ENCODE results near the gene STRADA.

Gene STRADA

GRCh38 chr17:63741408-63742173, at the start of gene STRADA:
Gene STRADA (minus strand): TSS chr17:63741799. CDS start chr17:63728369, 13,430 bp downstream.
- H3K36me3 ChIP-seq (ENCODE audit: control insufficient read depth in 1 of 2, insufficient read depth in 2 of 2, low read length in 2 of 2), result peaks cover 8 to 13% of the 10 kb centered on the region in 2 donors
- peak within 1 kb of the TSS; percentile 91 for H3K4me3 ChIP-seq (ENCODE audit: low read depth in 1 of 2, low read length in 2 of 2)
- no peaks in the 10 kb centered on the region for H3K9me3 ChIP-seq (ENCODE audit: control insufficient read depth in 1 of 2, low read length in 2 of 2)
- peaks cover 6 to 10% of the 10 kb centered on the region in 2 donors for H3K4me1 ChIP-seq (ENCODE audit: control insufficient read depth in 1 of 2, insufficient read depth in 2 of 2, low read length in 2 of 2)
- peak within 1 kb of the TSS; percentile 85 to 96 for H3K9ac ChIP-seq (ENCODE audit: low read depth in 1 of 2, low read length in 2 of 2)
- peak within 1 kb of the TSS; percentile 94 for H3K27ac ChIP-seq (ENCODE audit: low read depth, low read length)
- no peaks in the 10 kb centered on the region for H3K27me3 ChIP-seq (ENCODE audit: control insufficient read depth in 1 of 2, insufficient read depth in 2 of 2, low read length in 2 of 2)

- Histone ChIP-seq H3K36me3 (ENCODE audit: control insufficient read depth in 1 of 2, insufficient read depth in 2 of 2, low read length in 2 of 2) (peaks cover 22 to 64% of the 10 kb centered on the region in 2 donors), H3K27me3 (ENCODE audit: control insufficient read depth in 1 of 2, insufficient read depth in 2 of 2, low read length in 2 of 2) (no peaks in the 10 kb centered on the region), H3K4me3 (ENCODE audit: low read depth in 1 of 2, low read length in 2 of 2) (no peak overlapping the region), H3K4me1 (ENCODE audit: control insufficient read depth in 1 of 2, insufficient read depth in 2 of 2, low read length in 2 of 2) (no peaks in the 10 kb centered on the region), H3K27ac (ENCODE audit: low read depth, low read length) (no peak overlapping the region), H3K9me3 (ENCODE audit: control insufficient read depth in 1 of 2, low read length in 2 of 2) (no peaks in the 10 kb centered on the region), H3K9ac (ENCODE audit: low read depth in 1 of 2, low read length in 2 of 2) (no peak overlapping the region)
These were observed 48.5 kb upstream of the STRADA start for GRCh38 chr17:63790057-63790456.

- H3K27ac ChIP-seq (ENCODE audit: low read depth, low read length), result no peak overlapping the region
- no peaks in the 10 kb centered on the region for H3K4me1 ChIP-seq (ENCODE audit: control insufficient read depth in 1 of 2, insufficient read depth in 2 of 2, low read length in 2 of 2)
- H3K4me3 ChIP-seq (ENCODE audit: low read depth in 1 of 2, low read length in 2 of 2), result no peak overlapping the region
- H3K36me3 ChIP-seq (ENCODE audit: control insufficient read depth in 1 of 2, insufficient read depth in 2 of 2, low read length in 2 of 2), result peaks cover 17 to 48% of the 10 kb centered on the region in 2 donors
- H3K9ac ChIP-seq (ENCODE audit: low read depth in 1 of 2, low read length in 2 of 2), result no peak overlapping the region
- no peaks in the 10 kb centered on the region for H3K9me3 ChIP-seq (ENCODE audit: control insufficient read depth in 1 of 2, low read length in 2 of 2)
- H3K27me3 ChIP-seq (ENCODE audit: control insufficient read depth in 1 of 2, insufficient read depth in 2 of 2, low read length in 2 of 2), result no peaks in the 10 kb centered on the region
These were observed 45.5 kb upstream of the STRADA start for GRCh38 chr17:63786971-63787711.

- H3K27ac ChIP-seq (ENCODE audit: low read depth, low read length), result no peak overlapping the region
- peaks cover 17 to 43% of the 10 kb centered on the region in 2 donors for H3K36me3 ChIP-seq (ENCODE audit: control insufficient read depth in 1 of 2, insufficient read depth in 2 of 2, low read length in 2 of 2)
- H3K4me1 ChIP-seq (ENCODE audit: control insufficient read depth in 1 of 2, insufficient read depth in 2 of 2, low read length in 2 of 2), result no peaks in the 10 kb centered on the region
- H3K9ac ChIP-seq (ENCODE audit: low read depth in 1 of 2, low read length in 2 of 2), result no peak overlapping the region
- H3K27me3 ChIP-seq (ENCODE audit: control insufficient read depth in 1 of 2, insufficient read depth in 2 of 2, low read length in 2 of 2), result no peaks in the 10 kb centered on the region
- no peaks in the 10 kb centered on the region for H3K9me3 ChIP-seq (ENCODE audit: control insufficient read depth in 1 of 2, low read length in 2 of 2)
- no peak overlapping the region for H3K4me3 ChIP-seq (ENCODE audit: low read depth in 1 of 2, low read length in 2 of 2)
These were observed 44.5 kb upstream of the STRADA start for GRCh38 chr17:63786117-63786516.

GRCh38 chr17:63785556-63785955, 44.0 kb upstream of the STRADA start:
- Histone ChIP-seq H3K9ac (ENCODE audit: low read depth in 1 of 2, low read length in 2 of 2) (no peak overlapping the region), H3K9me3 (ENCODE audit: control insufficient read depth in 1 of 2, low read length in 2 of 2) (no peaks in the 10 kb centered on the region), H3K27ac (ENCODE audit: low read depth, low read length) (no peak overlapping the region), H3K36me3 (ENCODE audit: control insufficient read depth in 1 of 2, insufficient read depth in 2 of 2, low read length in 2 of 2) (peaks cover 17 to 43% of the 10 kb centered on the region in 2 donors), H3K27me3 (ENCODE audit: control insufficient read depth in 1 of 2, insufficient read depth in 2 of 2, low read length in 2 of 2) (no peaks in the 10 kb centered on the region), H3K4me1 (ENCODE audit: control insufficient read depth in 1 of 2, insufficient read depth in 2 of 2, low read length in 2 of 2) (peaks cover 0 to 1% of the 10 kb centered on the region in 2 donors), H3K4me3 (ENCODE audit: low read depth in 1 of 2, low read length in 2 of 2) (no peak overlapping the region)

- no peak overlapping the region for H3K27ac ChIP-seq (ENCODE audit: low read depth, low read length)
- no peaks in the 10 kb centered on the region for H3K27me3 ChIP-seq (ENCODE audit: control insufficient read depth in 1 of 2, insufficient read depth in 2 of 2, low read length in 2 of 2)
- peaks cover 0 to 6% of the 10 kb centered on the region in 2 donors for H3K4me1 ChIP-seq (ENCODE audit: control insufficient read depth in 1 of 2, insufficient read depth in 2 of 2, low read length in 2 of 2)
- no peak overlapping the region for H3K9ac ChIP-seq (ENCODE audit: low read depth in 1 of 2, low read length in 2 of 2)
- H3K4me3 ChIP-seq (ENCODE audit: low read depth in 1 of 2, low read length in 2 of 2), result no peak overlapping the region
- H3K36me3 ChIP-seq (ENCODE audit: control insufficient read depth in 1 of 2, insufficient read depth in 2 of 2, low read length in 2 of 2), result peaks cover 19 to 29% of the 10 kb centered on the region in 2 donors
- H3K9me3 ChIP-seq (ENCODE audit: control insufficient read depth in 1 of 2, low read length in 2 of 2), result no peaks in the 10 kb centered on the region
These were observed 41.9 kb upstream of the STRADA start for GRCh38 chr17:63783522-63783921.

- Histone ChIP-seq H3K4me1 (ENCODE audit: control insufficient read depth in 1 of 2, insufficient read depth in 2 of 2, low read length in 2 of 2) (peaks cover 3 to 11% of the 10 kb centered on the region in 2 donors), H3K27ac (ENCODE audit: low read depth, low read length) (no peak overlapping the region), H3K9ac (ENCODE audit: low read depth in 1 of 2, low read length in 2 of 2) (no peak overlapping the region), H3K36me3 (ENCODE audit: control insufficient read depth in 1 of 2, insufficient read depth in 2 of 2, low read length in 2 of 2) (peaks cover 19 to 26% of the 10 kb centered on the region in 2 donors), H3K4me3 (ENCODE audit: low read depth in 1 of 2, low read length in 2 of 2) (no peak overlapping the region), H3K9me3 (ENCODE audit: control insufficient read depth in 1 of 2, low read length in 2 of 2) (no peaks in the 10 kb centered on the region), H3K27me3 (ENCODE audit: control insufficient read depth in 1 of 2, insufficient read depth in 2 of 2, low read length in 2 of 2) (no peaks in the 10 kb centered on the region)
These were observed 39.3 kb upstream of the STRADA start for GRCh38 chr17:63780928-63781327.

GRCh38 chr17:63780507-63780906, 38.9 kb upstream of the STRADA start:
- H3K27me3 ChIP-seq (ENCODE audit: control insufficient read depth in 1 of 2, insufficient read depth in 2 of 2, low read length in 2 of 2), result no peaks in the 10 kb centered on the region
- H3K4me1 ChIP-seq (ENCODE audit: control insufficient read depth in 1 of 2, insufficient read depth in 2 of 2, low read length in 2 of 2), result peaks cover 8 to 14% of the 10 kb centered on the region in 2 donors
- no peak overlapping the region for H3K27ac ChIP-seq (ENCODE audit: low read depth, low read length)
- H3K9me3 ChIP-seq (ENCODE audit: control insufficient read depth in 1 of 2, low read length in 2 of 2), result no peaks in the 10 kb centered on the region
- no peak overlapping the region for H3K9ac ChIP-seq (ENCODE audit: low read depth in 1 of 2, low read length in 2 of 2)
- peaks cover 16 to 26% of the 10 kb centered on the region in 2 donors for H3K36me3 ChIP-seq (ENCODE audit: control insufficient read depth in 1 of 2, insufficient read depth in 2 of 2, low read length in 2 of 2)
- H3K4me3 ChIP-seq (ENCODE audit: low read depth in 1 of 2, low read length in 2 of 2), result no peak overlapping the region

GRCh38 chr17:63775420-63775819, 33.8 kb upstream of the STRADA start:
- H3K9ac ChIP-seq (ENCODE audit: low read depth in 1 of 2, low read length in 2 of 2), result peak overlapping the region; percentile 87 to 90
- peaks cover 9 to 14% of the 10 kb centered on the region in 2 donors for H3K36me3 ChIP-seq (ENCODE audit: control insufficient read depth in 1 of 2, insufficient read depth in 2 of 2, low read length in 2 of 2)
- H3K27me3 ChIP-seq (ENCODE audit: control insufficient read depth in 1 of 2, insufficient read depth in 2 of 2, low read length in 2 of 2), result no peaks in the 10 kb centered on the region
- peak overlapping the region; percentile 91 to 93 for H3K4me3 ChIP-seq (ENCODE audit: low read depth in 1 of 2, low read length in 2 of 2)
- H3K27ac ChIP-seq (ENCODE audit: low read depth, low read length), result no peak overlapping the region
- H3K9me3 ChIP-seq (ENCODE audit: control insufficient read depth in 1 of 2, low read length in 2 of 2), result no peaks in the 10 kb centered on the region
- peaks cover 21 to 24% of the 10 kb centered on the region in 2 donors for H3K4me1 ChIP-seq (ENCODE audit: control insufficient read depth in 1 of 2, insufficient read depth in 2 of 2, low read length in 2 of 2)

- Histone ChIP-seq H3K4me1 (ENCODE audit: control insufficient read depth in 1 of 2, insufficient read depth in 2 of 2, low read length in 2 of 2) (peaks cover 18 to 24% of the 10 kb centered on the region in 2 donors), H3K9me3 (ENCODE audit: control insufficient read depth in 1 of 2, low read length in 2 of 2) (no peaks in the 10 kb centered on the region), H3K27me3 (ENCODE audit: control insufficient read depth in 1 of 2, insufficient read depth in 2 of 2, low read length in 2 of 2) (no peaks in the 10 kb centered on the region), H3K36me3 (ENCODE audit: control insufficient read depth in 1 of 2, insufficient read depth in 2 of 2, low read length in 2 of 2) (peaks cover 7 to 18% of the 10 kb centered on the region in 2 donors), H3K27ac (ENCODE audit: low read depth, low read length) (no peak overlapping the region), H3K9ac (ENCODE audit: low read depth in 1 of 2, low read length in 2 of 2) (peak overlapping the region; percentile 87 to 90), H3K4me3 (ENCODE audit: low read depth in 1 of 2, low read length in 2 of 2) (peak overlapping the region; percentile 91 to 93)
These were observed 33.3 kb upstream of the STRADA start for GRCh38 chr17:63774969-63775265.
